Progenitor cell of endocrine pancreas (in vitro differentiated cells): ENCODE results near the gene DCBLD1. TPM values are rescaled to one million over a fixed set of nuclear protein-coding genes. Genes with fewer than 3 reads are reported as not detected.
A peak's percentile ranks its signal among the peaks of the same experiment; 100 is the strongest.
"Not testable (repeated sequence)": the region's sequence is repeated elsewhere in the genome, so short reads cannot be mapped to it uniquely, and the experiment has no call there.

ENCODE experiments used
- DNase-seq: peaks from one replicate; pipeline ENCODE4 v3.0.0; 2021; ENCODE audit warnings: low spot score; ENCODE audit not compliant: unreplicated experiment
- H3K27ac Mint-ChIP-seq: 2 replicates; pipeline ENCODE4 v1.8.0; 2021; ENCODE audit warnings: mild to moderate bottlenecking, moderate library complexity, mixed read lengths
- H3K27me3 Mint-ChIP-seq: 2 replicates; pipeline ENCODE4 v1.8.0; 2021; ENCODE audit warnings: mixed read lengths
- H3K36me3 Mint-ChIP-seq: 2 replicates; pipeline ENCODE4 v1.8.0; 2022; ENCODE audit warnings: mixed read lengths; ENCODE audit not compliant: insufficient read depth
- H3K4me1 Mint-ChIP-seq: 2 replicates; pipeline ENCODE4 v1.8.0; 2021; ENCODE audit warnings: low read depth, mixed read lengths
- H3K4me3 Mint-ChIP-seq: 2 replicates; pipeline ENCODE4 v1.8.0; 2021; ENCODE audit warnings: low read depth, mild to moderate bottlenecking, moderate library complexity, mixed read lengths
- H3K9me3 Mint-ChIP-seq: 2 replicates; pipeline ENCODE4 v1.8.0; 2021; ENCODE audit warnings: low read depth, mixed read lengths
- total RNA-seq: library from RNA; stranded (reverse); gene quantifications from 2 replicates; pipeline ENCODE4 v1.2.1, GENCODE V29; 2021
- TF ChIP-seq, protein P1 (sequence below): fragments of 200-600 bp; sonication (generic); IDR thresholded peaks from one replicate; pipeline ENCODE4 v1.5.0; 2021; ENCODE audit warnings: antibody characterized with exemption, mild to moderate bottlenecking; ENCODE audit not compliant: unreplicated experiment

DCBLD1 gene
- total RNA-seq, 1 donor from 2014 or later: 37.4 TPM

DNA sequence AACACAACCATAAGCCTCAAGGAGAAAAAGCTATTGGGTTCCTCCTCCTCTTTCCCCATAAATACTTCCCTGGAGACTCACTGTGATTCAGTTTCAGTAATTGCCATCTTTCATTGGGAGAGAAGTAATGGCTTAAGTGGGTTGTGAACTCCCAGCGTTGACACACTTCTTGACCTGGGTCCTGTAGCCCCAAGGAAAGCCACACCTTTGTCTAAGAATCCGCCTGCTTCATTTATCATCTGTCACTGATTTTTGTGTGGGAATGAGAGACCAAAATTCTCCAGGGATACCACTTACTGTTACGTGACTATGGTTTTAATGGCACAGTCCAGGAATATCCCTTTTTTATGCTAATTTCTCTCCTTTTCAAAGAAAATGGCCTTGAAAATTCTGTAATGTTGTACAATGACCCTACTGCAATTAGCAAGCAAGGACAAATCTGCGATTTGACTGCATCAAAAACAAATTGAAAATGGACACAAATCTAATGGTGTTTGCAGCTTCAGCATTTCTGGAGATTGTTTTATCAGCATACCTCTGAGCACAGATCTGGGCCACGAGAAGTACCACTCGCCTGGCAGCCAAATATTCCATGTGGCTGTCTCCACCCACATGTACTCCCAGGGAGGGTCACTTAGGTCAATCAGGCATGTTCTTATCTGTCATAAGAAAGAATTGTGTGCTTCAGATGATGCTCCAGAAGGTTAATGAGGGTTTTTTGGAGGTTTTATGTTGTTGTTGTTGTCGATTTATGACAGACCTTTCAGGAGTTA lies 29.8 kb downstream of the DCBLD1 start:
- TF ChIP-seq, protein P1, sequence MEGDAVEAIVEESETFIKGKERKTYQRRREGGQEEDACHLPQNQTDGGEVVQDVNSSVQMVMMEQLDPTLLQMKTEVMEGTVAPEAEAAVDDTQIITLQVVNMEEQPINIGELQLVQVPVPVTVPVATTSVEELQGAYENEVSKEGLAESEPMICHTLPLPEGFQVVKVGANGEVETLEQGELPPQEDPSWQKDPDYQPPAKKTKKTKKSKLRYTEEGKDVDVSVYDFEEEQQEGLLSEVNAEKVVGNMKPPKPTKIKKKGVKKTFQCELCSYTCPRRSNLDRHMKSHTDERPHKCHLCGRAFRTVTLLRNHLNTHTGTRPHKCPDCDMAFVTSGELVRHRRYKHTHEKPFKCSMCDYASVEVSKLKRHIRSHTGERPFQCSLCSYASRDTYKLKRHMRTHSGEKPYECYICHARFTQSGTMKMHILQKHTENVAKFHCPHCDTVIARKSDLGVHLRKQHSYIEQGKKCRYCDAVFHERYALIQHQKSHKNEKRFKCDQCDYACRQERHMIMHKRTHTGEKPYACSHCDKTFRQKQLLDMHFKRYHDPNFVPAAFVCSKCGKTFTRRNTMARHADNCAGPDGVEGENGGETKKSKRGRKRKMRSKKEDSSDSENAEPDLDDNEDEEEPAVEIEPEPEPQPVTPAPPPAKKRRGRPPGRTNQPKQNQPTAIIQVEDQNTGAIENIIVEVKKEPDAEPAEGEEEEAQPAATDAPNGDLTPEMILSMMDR: no peak
- H3K27me3 Mint-ChIP-seq: no peaks in the 10 kb centered on the region
- DNase-seq: no peak
- no peaks in the 10 kb centered on the region for H3K9me3 Mint-ChIP-seq
- H3K4me3 Mint-ChIP-seq: no peak overlapping the region
- no peak overlapping the region for H3K27ac Mint-ChIP-seq
- H3K36me3 Mint-ChIP-seq: peaks cover 12% of the 10 kb centered on the region
- H3K4me1 Mint-ChIP-seq: peaks cover 21% of the 10 kb centered on the region

DNA sequence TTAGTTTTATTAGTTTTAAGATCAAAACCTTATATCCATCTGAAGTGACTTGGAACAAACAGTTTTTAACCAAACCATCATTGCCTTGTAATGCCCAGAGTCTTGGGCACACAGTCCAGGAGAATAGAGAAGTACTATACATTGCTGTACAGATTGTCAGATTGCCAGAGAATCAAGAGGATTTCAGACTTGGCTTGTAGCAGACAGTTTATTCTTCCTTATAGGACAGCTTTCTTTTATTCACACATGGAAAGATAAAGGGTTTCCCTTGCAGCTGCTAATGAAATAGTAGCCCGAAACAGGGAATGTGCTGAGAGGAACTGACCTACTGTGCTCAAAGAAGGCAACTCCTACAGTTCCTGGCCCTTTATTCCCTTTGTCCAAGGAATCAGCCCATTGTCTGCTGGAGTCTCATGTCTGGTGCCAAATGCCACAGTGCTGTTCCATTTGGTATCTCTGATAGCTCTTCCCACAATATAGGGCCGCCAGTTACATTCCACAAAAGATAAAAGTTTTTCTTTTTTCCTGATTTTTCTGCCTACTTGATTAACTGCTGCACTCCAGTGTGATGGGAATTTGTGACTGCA lies 30.6 kb downstream of the DCBLD1 start:
- Mint-ChIP-seq H3K27me3 (no peaks in the 10 kb centered on the region), H3K9me3 (no peaks in the 10 kb centered on the region), H3K27ac (no peak overlapping the region), H3K36me3 (peaks cover 18% of the 10 kb centered on the region), H3K4me3 (no peak overlapping the region), H3K4me1 (peaks cover 18% of the 10 kb centered on the region)
- DNase-seq: no peak
- TF ChIP-seq, protein P1: no peak

DNA sequence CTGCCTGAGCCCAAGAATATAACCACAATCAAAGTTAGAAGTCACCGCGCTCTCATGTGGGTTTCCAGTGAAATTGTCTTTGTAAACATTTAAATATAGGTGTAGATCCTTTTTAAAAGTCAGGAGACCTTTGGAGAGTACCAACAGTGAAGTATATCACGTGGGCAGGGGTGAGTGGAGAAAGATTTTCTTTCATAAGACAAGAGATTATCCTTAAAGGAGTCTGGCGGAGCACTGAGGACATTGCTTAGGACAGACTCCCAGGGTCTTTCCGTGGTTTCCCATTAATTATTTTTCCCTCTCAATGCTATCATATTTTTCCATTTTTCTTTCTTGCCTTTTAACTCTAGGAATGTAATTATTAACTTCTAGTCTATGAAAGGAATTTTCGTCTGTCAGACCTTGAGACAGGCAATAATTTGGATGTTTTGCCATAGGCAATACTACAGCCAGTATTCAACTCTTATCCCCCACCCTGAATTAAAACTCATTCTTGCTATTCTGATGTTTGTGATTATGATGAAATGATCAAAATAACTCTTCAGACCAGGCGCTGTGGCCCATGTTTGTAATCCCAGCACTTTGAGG lies 31.4 kb downstream of the DCBLD1 start:
- no peaks in the 10 kb centered on the region for H3K27me3 Mint-ChIP-seq
- H3K4me1 Mint-ChIP-seq: peaks cover 17% of the 10 kb centered on the region
- no peak overlapping the region for H3K4me3 Mint-ChIP-seq
- H3K36me3 Mint-ChIP-seq: peaks cover 20% of the 10 kb centered on the region
- H3K9me3 Mint-ChIP-seq: no peaks in the 10 kb centered on the region
- DNase-seq: no peak
- TF ChIP-seq, protein P1: no peak
- H3K27ac Mint-ChIP-seq: peak overlapping the region; percentile 23

DNA sequence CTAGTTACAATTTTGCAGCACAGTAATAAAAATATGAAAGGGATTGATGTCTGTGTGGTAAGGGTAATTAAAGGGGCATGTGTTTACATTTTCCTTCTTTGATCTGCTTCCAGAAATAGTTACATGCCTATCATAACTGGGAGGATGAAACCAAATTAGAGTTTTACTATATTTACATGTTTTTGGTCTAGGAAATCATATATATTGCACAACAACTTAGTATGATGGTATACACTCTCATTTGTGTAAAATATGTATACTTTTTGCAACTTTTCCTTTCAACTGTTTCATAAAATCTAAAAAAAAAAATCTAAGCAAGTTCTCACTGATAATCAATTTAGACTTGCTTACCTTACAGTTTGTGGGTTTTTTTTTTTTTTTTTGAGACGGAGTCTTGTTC lies 32.2 kb downstream of the DCBLD1 start:
- Mint-ChIP-seq H3K4me3 (no peak overlapping the region), H3K9me3 (no peaks in the 10 kb centered on the region), H3K27ac (no peak overlapping the region), H3K36me3 (peaks cover 19% of the 10 kb centered on the region), H3K4me1 (peaks cover 17% of the 10 kb centered on the region), H3K27me3 (no peaks in the 10 kb centered on the region)
- TF ChIP-seq, protein P1: no peak
- DNase-seq: no peak

DNA sequence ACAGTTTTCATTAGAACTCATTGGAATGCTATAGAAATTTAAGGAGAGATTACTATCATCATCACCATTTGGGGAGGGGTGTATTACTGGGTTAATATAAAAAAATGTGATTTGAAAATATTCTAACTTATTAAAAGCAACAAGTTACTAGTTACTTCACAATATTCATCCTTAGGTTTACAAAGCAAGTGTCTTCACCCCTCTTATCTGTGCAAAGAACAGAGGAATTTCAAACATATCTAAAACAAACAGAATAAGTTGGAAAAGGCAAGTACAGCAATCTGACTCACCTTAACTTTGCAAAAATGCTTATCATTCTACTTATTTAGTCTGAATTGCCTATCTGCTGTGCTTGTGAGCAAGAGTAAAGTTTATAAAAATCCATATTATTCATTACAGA lies 32.9 kb downstream of the DCBLD1 start:
- Mint-ChIP-seq H3K9me3 (no peaks in the 10 kb centered on the region), H3K27me3 (no peaks in the 10 kb centered on the region), H3K4me1 (peaks cover 17% of the 10 kb centered on the region), H3K4me3 (no peak overlapping the region), H3K36me3 (peaks cover 15% of the 10 kb centered on the region), H3K27ac (peak overlapping the region; percentile 73)
- TF ChIP-seq, protein P1: no peak
- no peak for DNase-seq

DNA sequence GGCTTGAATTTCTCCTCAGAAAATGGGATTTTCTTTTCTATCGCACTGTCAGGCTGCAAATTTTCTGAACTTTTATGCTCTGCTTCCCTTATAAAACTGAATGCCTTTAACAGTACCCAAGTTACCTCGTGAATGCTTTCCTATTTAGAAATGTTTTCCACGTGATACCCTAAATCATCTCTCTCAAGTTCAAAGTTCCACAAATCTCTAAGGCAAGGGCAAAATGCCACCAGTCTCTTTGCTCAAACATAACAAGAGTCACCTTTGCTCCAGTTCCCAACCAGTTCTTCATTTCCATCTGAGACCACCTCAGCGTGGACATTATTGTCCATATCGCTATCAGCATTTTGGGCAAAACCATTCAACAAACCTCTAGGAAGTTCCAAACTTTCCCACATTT lies 35.5 kb downstream of the DCBLD1 start:
- Mint-ChIP-seq H3K36me3 (peaks cover 19% of the 10 kb centered on the region), H3K4me1 (peaks cover 11% of the 10 kb centered on the region)
- H3K27me3 Mint-ChIP-seq: not testable (repeated sequence)

More for the DNA sequence above, 35.5 kb downstream of the DCBLD1 start:
- not testable (repeated sequence) for H3K27ac Mint-ChIP-seq, H3K4me3 Mint-ChIP-seq, DNase-seq, H3K9me3 Mint-ChIP-seq
